Measurements from ENCODE around the gene SDCBP2.
A peak's percentile ranks its signal among the peaks of the same experiment; 100 is the strongest.

The SDCBP2 gene

DNA sequence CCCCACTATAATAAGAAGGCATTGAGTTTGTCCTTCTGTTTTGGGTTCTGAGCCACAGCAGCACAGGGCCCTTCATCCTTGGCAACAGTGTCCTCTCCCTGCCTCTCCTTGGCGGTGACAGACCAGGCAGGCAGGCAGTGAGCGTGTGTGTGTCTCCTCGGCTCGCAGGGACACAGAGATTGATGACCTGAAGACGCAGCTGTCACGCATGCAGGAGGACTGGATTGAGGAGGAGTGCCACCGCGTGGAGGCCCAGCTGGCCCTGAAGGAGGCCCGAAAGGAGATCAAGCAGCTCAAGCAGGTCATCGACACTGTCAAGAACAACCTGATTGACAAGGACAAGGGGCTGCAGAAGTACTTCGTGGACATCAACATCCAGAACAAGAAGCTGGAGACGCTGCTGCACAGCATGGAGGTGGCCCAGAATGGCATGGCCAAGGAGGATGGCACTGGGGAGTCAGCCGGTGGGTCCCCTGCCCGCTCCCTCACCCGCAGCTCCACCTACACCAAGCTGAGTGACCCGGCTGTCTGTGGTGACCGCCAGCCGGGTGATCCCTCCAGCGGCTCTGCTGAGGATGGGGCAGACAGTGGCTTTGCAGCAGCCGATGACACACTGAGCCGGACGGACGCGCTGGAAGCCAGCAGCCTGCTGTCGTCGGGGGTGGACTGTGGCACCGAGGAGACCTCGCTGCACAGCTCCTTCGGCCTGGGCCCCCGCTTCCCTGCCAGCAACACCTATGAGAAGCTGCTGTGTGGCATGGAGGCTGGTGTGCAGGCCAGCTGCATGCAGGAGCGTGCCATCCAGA is 24.0 kb downstream of the SDCBP2 start:
- TF ChIP-seq, protein P1, sequence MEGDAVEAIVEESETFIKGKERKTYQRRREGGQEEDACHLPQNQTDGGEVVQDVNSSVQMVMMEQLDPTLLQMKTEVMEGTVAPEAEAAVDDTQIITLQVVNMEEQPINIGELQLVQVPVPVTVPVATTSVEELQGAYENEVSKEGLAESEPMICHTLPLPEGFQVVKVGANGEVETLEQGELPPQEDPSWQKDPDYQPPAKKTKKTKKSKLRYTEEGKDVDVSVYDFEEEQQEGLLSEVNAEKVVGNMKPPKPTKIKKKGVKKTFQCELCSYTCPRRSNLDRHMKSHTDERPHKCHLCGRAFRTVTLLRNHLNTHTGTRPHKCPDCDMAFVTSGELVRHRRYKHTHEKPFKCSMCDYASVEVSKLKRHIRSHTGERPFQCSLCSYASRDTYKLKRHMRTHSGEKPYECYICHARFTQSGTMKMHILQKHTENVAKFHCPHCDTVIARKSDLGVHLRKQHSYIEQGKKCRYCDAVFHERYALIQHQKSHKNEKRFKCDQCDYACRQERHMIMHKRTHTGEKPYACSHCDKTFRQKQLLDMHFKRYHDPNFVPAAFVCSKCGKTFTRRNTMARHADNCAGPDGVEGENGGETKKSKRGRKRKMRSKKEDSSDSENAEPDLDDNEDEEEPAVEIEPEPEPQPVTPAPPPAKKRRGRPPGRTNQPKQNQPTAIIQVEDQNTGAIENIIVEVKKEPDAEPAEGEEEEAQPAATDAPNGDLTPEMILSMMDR (IDR thresholded peaks at IDR 0.05): no peak
- TF ChIP-seq ZFX (IDR thresholded peaks at IDR 0.05; ENCODE audit: borderline replicate concordance): no peak
- no peak overlapping the region for H3K27ac ChIP-seq

DNA sequence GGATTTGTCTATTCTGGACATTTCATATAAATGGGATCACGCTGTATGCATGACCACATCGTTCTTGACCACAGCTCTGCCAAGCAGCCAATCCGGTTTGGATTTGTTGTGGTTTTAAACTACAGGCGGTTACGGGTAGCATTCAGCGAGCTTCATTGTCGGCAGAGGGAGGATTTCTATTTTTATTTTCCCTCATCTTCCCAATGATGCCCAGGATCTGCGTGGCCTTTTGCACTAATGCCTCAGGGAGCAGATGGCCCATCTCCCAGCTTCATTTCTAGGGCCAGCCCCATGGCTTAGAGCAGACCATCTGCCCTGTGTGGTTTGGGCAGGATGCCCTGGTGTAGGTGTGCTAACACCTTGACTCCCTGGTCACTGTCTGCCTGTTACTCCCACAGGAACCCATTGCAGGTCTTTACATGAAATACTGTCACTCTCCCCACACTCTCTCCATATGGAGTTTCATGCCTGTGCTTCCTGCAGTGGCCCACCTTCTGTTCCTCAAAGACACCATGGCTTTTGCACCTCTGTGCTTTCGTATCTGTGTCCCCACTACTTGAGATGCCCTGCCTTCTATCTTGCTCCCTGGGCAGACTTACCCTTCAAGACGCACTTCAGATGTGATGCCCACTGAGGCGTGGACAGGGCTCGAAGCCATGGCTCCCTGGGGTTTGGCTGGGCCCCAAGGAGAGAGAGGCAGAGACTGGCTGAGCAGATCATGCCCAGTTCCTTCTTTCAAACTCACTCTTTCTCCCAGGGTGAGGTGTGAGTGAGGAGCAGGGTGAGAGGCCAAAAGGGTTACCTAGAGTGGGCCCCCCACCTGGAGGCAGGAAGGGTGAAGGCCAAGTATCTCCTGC is 26.0 kb downstream of the SDCBP2 start:
- H3K27ac ChIP-seq: no peak overlapping the region
- TF ChIP-seq, protein P1 (IDR thresholded peaks at IDR 0.05): no peak
- TF ChIP-seq ZFX (IDR thresholded peaks at IDR 0.05; ENCODE audit: borderline replicate concordance): no peak

DNA sequence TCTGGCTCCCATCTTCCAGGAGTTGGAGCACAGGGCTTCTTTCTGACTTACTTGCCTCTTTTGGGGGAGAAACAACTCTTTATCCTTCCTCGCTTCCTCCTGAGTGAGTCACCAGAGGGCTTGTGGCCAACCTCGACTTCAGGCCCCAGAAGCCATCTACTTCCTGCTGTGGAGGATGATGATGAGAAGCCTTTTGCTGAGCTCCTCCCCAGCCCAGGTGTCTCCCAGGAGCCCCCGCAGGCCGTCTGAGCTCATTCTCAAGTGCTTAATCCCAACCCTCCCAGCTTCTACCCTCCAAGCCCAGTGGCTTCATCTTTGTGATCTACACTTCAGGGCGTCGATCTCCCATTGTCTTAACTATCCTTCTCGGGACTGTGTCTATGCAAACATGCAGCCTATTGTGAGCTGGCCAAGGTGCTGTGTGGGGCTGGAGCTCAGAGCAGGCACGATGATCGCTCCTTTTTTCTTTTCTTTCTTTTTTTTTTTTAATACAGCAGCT is 27.9 kb downstream of the SDCBP2 start:
- H3K27ac ChIP-seq: no peak overlapping the region
- no peak for TF ChIP-seq ZFX (IDR thresholded peaks at IDR 0.05; ENCODE audit: borderline replicate concordance)
- TF ChIP-seq, protein P1 (IDR thresholded peaks at IDR 0.05): no peak

DNA sequence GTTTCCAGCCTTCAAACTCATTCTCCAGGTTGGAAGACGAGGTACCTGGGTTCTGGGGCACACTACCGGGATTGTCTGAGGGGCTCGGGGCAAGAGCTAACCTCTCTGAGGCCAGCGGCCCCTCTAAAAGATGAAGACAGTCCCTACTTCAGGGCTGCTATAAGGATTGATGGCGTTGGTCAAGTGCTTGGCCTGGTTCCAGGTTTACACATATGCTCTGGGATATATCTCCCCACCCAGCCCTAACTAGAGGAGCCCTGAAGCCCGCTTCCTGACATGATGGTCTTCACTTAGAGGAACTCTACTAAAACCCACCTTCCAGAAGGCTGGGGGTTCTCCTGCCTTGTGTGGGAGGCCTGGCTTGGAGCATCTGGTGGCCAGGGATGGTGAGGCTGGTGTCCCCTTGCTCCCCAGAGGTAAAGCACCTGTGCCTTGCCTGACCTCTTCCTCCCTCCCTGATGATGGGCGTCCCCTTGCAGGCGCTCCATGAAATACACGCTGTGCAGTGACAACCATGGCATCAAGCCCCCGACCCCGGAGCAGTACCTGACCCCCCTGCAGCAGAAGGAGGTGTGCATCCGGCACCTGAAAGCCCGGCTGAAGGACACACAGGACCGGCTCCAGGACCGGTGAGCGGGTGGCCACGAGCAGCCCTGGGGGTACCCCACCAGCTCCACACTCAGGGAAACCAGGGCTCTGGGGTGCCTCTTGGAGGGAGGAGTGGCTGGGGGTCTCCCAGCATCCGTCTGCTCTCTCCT is 28.7 kb downstream of the SDCBP2 start:
- H3K27ac ChIP-seq: no peak overlapping the region
- TF ChIP-seq, protein P1 (IDR thresholded peaks at IDR 0.05): no peak
- TF ChIP-seq ZFX (IDR thresholded peaks at IDR 0.05; ENCODE audit: borderline replicate concordance): no peak

DNA sequence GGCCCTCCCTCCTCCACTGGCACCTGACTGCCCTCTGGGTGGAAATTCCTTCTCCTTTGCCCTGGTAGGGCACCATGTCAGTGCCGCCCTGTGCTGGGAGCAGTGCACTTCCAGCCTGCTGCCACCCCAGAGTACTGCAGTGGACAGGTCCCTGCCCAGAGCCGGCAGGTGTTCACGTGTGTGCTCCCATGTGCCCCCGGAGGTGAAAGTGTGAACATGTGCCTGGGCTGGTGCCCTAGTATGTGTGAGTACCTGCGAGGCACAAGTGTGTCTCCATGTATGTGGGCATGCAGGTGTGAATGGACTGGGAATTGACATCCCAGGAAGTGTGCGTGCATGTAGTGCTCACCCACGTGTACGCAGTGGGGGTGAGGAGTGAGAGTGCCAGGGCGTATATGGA is 29.4 kb downstream of the SDCBP2 start:
- TF ChIP-seq, protein P1 (IDR thresholded peaks at IDR 0.05): peak; percentile 42
- no peak for TF ChIP-seq ZFX (IDR thresholded peaks at IDR 0.05; ENCODE audit: borderline replicate concordance)

DNA sequence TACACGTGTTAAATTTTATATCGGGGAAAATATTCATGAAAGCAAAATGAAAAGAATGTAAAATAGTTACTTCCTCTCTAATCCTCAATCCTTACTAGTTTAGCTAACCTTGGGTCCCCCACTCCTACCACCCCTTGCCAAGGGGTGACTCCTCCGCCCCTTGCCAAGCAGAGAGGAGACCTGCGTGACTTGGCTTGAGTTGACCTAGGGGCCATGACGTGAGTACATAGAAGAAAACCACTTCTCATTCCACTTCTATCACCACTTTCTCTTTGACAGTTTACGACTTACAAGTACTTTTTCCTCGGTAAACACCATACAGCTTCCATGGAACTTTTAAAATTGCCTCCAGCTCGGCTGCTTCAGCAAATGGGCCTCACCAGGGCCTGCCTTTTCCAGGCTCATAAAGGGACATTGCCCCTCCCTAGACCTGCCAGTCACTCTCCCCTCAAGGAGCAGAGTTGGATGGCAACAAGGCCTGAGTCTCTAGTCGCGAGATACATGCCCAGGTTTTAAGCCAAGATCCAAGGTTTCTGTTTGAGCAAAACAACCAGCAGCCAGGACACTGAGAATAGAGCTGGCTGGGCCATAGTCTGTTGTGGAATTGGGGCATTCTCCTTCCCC is 29.9 kb downstream of the SDCBP2 start:
- no peak overlapping the region for H3K27ac ChIP-seq
- TF ChIP-seq, protein P1 (IDR thresholded peaks at IDR 0.05): no peak
- TF ChIP-seq ZFX (IDR thresholded peaks at IDR 0.05; ENCODE audit: borderline replicate concordance): no peak

More for the DNA sequence above, 29.4 kb downstream of the SDCBP2 start:
- H3K27ac ChIP-seq: no peak overlapping the region

Measured in 22Rv1 (cell line).